Measurements from ENCODE around the gene C3orf18.

The C3orf18 gene

GRCh38 chr3:50542177-50543034, 25.1 kb downstream of the C3orf18 start:
- H3K27ac Mint-ChIP-seq: no peak overlapping the region
- CTCF ChIA-PET: interaction anchor here (0.6 to 4.6 kb wide), 45 partner anchors 8 to 1131 kb away, joined by 3 to 90 read pairs (median 4); partner anchors contain the start of genes C3orf18 and CISH
- peaks cover 69% of the 10 kb centered on the region for H3K27me3 Mint-ChIP-seq
- H3K4me3 Mint-ChIP-seq: no peak overlapping the region
- H3K9me3 Mint-ChIP-seq: no peaks in the 10 kb centered on the region
- peak; percentile 72 for DNase-seq
- H3K4me1 Mint-ChIP-seq: no peaks in the 10 kb centered on the region
- H3K36me3 Mint-ChIP-seq: no peaks in the 10 kb centered on the region

- peaks cover 80% of the 10 kb centered on the region for H3K27me3 Mint-ChIP-seq
- H3K27ac Mint-ChIP-seq: no peak overlapping the region
- H3K9me3 Mint-ChIP-seq: no peaks in the 10 kb centered on the region
- H3K4me3 Mint-ChIP-seq: no peak overlapping the region
- no peaks in the 10 kb centered on the region for H3K4me1 Mint-ChIP-seq
- DNase-seq: no peak
- no peaks in the 10 kb centered on the region for H3K36me3 Mint-ChIP-seq
- CTCF ChIA-PET: interaction anchor here (0.7 to 2.8 kb wide), 4 partner anchors 10 to 192 kb away, joined by 3 to 11 read pairs (median 4); partner anchors contain the start of gene C3orf18
Measured at GRCh38 chr3:50539356-50540286, 27.9 kb downstream of the C3orf18 start.

DNA sequence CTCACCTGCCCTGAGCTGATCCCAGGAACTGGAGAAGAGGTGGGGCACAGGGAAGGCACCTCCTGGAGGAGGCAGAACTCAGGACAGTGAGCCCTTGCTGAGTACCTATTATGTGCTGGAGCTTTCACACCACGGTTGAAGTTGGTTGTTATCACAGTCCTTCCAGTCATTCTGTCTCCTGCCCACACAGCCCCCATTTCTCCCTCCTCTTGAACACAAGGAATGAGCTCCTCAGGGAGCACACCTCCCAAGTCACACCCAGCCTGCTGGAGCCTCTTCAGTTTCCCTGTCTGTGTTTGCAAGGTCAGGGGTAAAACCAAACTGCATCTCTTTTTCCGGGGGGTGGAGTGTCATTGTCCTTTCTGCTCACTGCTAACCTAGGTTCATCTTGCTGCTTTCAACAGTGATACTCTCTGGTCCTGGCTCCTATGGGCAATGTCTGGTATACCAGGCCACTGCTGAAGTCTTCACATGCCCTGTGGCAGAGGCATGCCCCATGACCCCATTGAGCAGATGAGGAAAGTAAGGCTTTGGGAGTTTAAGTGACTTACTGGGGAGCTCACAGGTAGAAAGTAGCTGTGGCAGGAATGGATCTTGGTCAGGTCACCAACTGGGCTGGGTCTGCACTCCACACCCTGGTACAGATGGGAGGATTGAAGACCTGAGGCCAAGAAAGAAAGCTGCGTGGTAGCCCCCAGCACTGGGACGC, 30.0 kb downstream of the C3orf18 start:
- DNase-seq: no peak
- H3K36me3 Mint-ChIP-seq: no peaks in the 10 kb centered on the region
- CTCF ChIA-PET: interaction anchor here (1.0 to 1.8 kb wide), 2 partner anchors 15 to 191 kb away, joined by 3 to 4 read pairs; no protein-coding TSS in a partner anchor
- H3K9me3 Mint-ChIP-seq: no peaks in the 10 kb centered on the region
- H3K27ac Mint-ChIP-seq: no peak overlapping the region
- H3K27me3 Mint-ChIP-seq: peaks cover 85% of the 10 kb centered on the region
- no peak overlapping the region for H3K4me3 Mint-ChIP-seq
- H3K4me1 Mint-ChIP-seq: no peaks in the 10 kb centered on the region

GRCh38 chr3:50536471-50537180, 30.9 kb downstream of the C3orf18 start:
- CTCF ChIA-PET: interaction anchor here (1.0 to 1.8 kb wide), 2 partner anchors 14 to 190 kb away, joined by 3 to 4 read pairs; no protein-coding TSS in a partner anchor
- Mint-ChIP-seq H3K36me3 (no peaks in the 10 kb centered on the region), H3K9me3 (no peaks in the 10 kb centered on the region), H3K4me1 (no peaks in the 10 kb centered on the region), H3K27me3 (peaks cover 88% of the 10 kb centered on the region), H3K4me3 (no peak overlapping the region), H3K27ac (no peak overlapping the region)
- no peak for DNase-seq

- Mint-ChIP-seq H3K27me3 (peaks cover 88% of the 10 kb centered on the region), H3K4me1 (no peaks in the 10 kb centered on the region), H3K27ac (no peak overlapping the region), H3K4me3 (no peak overlapping the region), H3K9me3 (no peaks in the 10 kb centered on the region), H3K36me3 (no peaks in the 10 kb centered on the region)
- CTCF ChIA-PET: interaction anchor here (1.0 to 1.2 kb wide), 2 partner anchors 9 to 12 kb away, joined by 3 read pairs; no protein-coding TSS in a partner anchor
- no peak for DNase-seq
Measured at GRCh38 chr3:50534681-50535330, 32.7 kb downstream of the C3orf18 start.

- peaks cover 87% of the 10 kb centered on the region for H3K27me3 Mint-ChIP-seq
- no peak for DNase-seq
- no peaks in the 10 kb centered on the region for H3K36me3 Mint-ChIP-seq
- no peaks in the 10 kb centered on the region for H3K4me1 Mint-ChIP-seq
- H3K9me3 Mint-ChIP-seq: no peaks in the 10 kb centered on the region
- CTCF ChIA-PET: interaction anchor here (1.0 to 1.2 kb wide), 2 partner anchors 9 to 12 kb away, joined by 3 read pairs; no protein-coding TSS in a partner anchor
- no peak overlapping the region for H3K27ac Mint-ChIP-seq
- no peak overlapping the region for H3K4me3 Mint-ChIP-seq
Measured at GRCh38 chr3:50533807-50534461, 33.6 kb downstream of the C3orf18 start.

- Mint-ChIP-seq H3K9me3 (no peaks in the 10 kb centered on the region), H3K4me3 (no peak overlapping the region), H3K36me3 (no peaks in the 10 kb centered on the region), H3K27ac (no peak overlapping the region), H3K27me3 (peaks cover 86% of the 10 kb centered on the region), H3K4me1 (no peaks in the 10 kb centered on the region)
- DNase-seq: no peak
- CTCF ChIA-PET: no interaction called here
Measured at GRCh38 chr3:50533316-50533715, 34.2 kb downstream of the C3orf18 start.

GRCh38 chr3:50532062-50532705, 35.4 kb downstream of the C3orf18 start:
- Mint-ChIP-seq H3K27me3 (peaks cover 75% of the 10 kb centered on the region), H3K9me3 (no peaks in the 10 kb centered on the region), H3K36me3 (no peaks in the 10 kb centered on the region), H3K4me3 (no peak overlapping the region), H3K27ac (no peak overlapping the region), H3K4me1 (no peaks in the 10 kb centered on the region)
- CTCF ChIA-PET: interaction anchor here (0.6 to 0.9 kb wide), 2 partner anchors 11 to 167 kb away, joined by 3 read pairs; no protein-coding TSS in a partner anchor
- no peak for DNase-seq

DNA sequence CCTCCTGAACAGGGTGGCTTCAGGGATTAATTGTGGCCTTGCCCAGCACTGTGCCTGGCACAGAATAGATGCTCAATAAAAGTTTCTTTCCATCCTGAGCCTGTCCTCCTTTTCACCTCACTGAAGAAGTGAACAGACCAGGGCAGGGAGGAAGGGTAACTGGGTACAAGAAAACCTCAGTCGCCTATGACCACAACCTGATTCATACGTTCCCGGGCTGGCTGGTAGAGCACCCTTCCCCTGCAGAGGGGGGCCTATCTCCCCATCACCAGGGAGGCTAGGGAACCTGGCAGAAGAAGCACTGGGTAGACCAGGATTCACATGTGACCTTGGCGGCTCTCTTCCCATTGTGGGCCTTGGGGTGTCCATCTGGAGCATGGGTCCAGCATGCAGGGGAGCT, 36.3 kb downstream of the C3orf18 start:
- H3K36me3 Mint-ChIP-seq: no peaks in the 10 kb centered on the region

DNA sequence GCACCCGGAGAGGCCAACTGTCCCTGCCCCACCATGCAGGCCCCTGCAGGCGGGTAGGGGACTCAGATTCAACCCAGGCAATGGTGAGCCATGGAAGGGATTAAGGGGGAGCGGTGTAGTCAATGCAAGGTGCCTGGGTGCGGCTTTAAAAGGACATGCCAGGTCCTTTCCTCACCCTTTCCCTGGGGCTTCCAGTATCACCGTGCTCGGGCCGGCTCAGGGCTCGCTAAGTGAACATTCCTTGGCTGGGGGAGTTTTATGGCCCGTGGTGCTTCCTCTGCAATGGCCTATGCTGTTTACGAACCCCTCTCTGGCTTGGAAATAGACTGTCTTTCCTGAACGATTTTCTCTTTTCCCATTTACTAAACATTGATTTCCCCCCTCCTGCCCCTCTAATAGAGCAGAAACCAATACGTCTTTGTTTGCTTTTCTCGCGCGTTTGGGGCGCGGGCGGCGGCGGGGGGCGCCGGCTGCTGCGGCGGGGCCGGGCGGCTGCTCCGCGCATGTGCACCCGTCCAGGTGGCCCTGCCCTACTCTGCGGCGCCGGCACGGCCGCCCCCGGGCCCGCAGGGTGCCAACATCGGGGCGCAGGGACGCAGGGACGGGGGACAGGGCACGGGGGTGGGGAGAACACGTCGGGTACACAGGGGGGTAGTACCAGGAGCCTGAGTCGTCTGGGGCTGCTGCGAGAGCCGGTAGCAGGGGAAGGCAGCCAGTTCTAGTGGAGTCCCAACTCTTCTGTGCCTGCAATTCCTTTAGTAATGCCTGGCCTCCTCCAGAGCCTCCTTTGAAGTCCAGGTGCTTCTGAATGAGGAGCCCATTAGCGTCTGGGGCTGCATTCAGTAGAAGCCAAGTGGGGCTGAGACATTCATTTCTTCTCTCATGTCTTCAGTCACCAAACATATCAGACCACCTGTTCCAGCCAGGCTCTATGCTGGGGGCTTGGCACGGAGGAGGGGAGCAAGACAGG, 37.3 kb downstream of the C3orf18 start:
- H3K4me3 Mint-ChIP-seq: no peak overlapping the region
- peaks cover 60% of the 10 kb centered on the region for H3K27me3 Mint-ChIP-seq
- no peak for DNase-seq
- peaks cover 2% of the 10 kb centered on the region for H3K4me1 Mint-ChIP-seq
- CTCF ChIA-PET: no interaction called here
- H3K9me3 Mint-ChIP-seq: no peaks in the 10 kb centered on the region
- no peak overlapping the region for H3K27ac Mint-ChIP-seq
- H3K36me3 Mint-ChIP-seq: no peaks in the 10 kb centered on the region

More for the DNA sequence above, 36.3 kb downstream of the C3orf18 start:
- CTCF ChIA-PET: interaction anchor here (0.9 kb wide), 1 partner anchor 12 kb away, joined by 3 read pairs; no protein-coding TSS in a partner anchor
- Mint-ChIP-seq H3K27ac (no peak overlapping the region), H3K9me3 (no peaks in the 10 kb centered on the region), H3K27me3 (peaks cover 68% of the 10 kb centered on the region), H3K4me1 (no peaks in the 10 kb centered on the region), H3K4me3 (no peak overlapping the region)
- DNase-seq: no peak

GRCh38 chr3:50525987-50526386, 41.6 kb downstream of the C3orf18 start:
- CTCF ChIA-PET: no interaction called here
- Mint-ChIP-seq H3K27me3 (peaks cover 57% of the 10 kb centered on the region), H3K36me3 (no peaks in the 10 kb centered on the region), H3K27ac (no peak overlapping the region), H3K4me3 (no peak overlapping the region), H3K9me3 (no peaks in the 10 kb centered on the region), H3K4me1 (peaks cover 2% of the 10 kb centered on the region)
- DNase-seq: peak; percentile 84
